Mononuclear cell (primary cell): ENCODE data around the gene GNG3. TPM values are rescaled to one million over a fixed set of nuclear protein-coding genes. Genes with fewer than 3 reads are reported as not detected.
"Not testable (repeated sequence)": the region's sequence is repeated elsewhere in the genome, so short reads cannot be mapped to it uniquely, and the experiment has no call there.

ENCODE experiments used
- H3K27me3 ChIP-seq: 2 replicates; pipeline ENCODE4 v1.6.0; 2011; ENCODE audit warnings: low read length, control low read depth; ENCODE audit not compliant: insufficient read depth
- H3K4me1 ChIP-seq: 2 replicates; pipeline ENCODE4 v1.5.1; 2011; ENCODE audit warnings: mild to moderate bottlenecking, low read length, control low read depth; ENCODE audit not compliant: insufficient read depth
- H3K4me3 ChIP-seq: 2 replicates; pipeline ENCODE4 v1.5.1; 2011; ENCODE audit warnings: mild to moderate bottlenecking, low read length, moderate library complexity
- H3K9me3 ChIP-seq: 2 replicates; pipeline ENCODE4 v1.5.1; 2011; ENCODE audit warnings: low read depth, mild to moderate bottlenecking, control low read depth, low read length
- total RNA-seq: library from RNA; depleted of rRNA; stranded (reverse); fragments of >200 nt; gene quantifications from one replicate; pipeline ENCODE4 v1.2.3, GENCODE V29; 2012

GNG3 gene
- total RNA-seq, 1 donor = not detected

GRCh38 chr11:62677714-62678113, 29.8 kb upstream of the GNG3 start:
- H3K27me3 ChIP-seq = no peaks in the 10 kb centered on the region
- peaks cover 36% of the 10 kb centered on the region for H3K4me1 ChIP-seq
- no peak overlapping the region for H3K4me3 ChIP-seq
- no peaks in the 10 kb centered on the region for H3K9me3 ChIP-seq

- peaks cover 29% of the 10 kb centered on the region for H3K4me1 ChIP-seq
- peak overlapping the region; percentile 99 for H3K4me3 ChIP-seq
These were observed 29.1 kb upstream of the GNG3 start for GRCh38 chr11:62678433-62678769.

GRCh38 chr11:62678770-62679696, 28.4 kb upstream of the GNG3 start, which contains the start of gene UBXN1:
UBXN1 (minus strand) TSS chr11:62679073; CDS start chr11:62678923, 150 bp downstream.
- no peaks in the 10 kb centered on the region for H3K27me3 ChIP-seq
- H3K4me1 ChIP-seq = peaks cover 27% of the 10 kb centered on the region
- peak within 1 kb of the TSS; percentile 99 for H3K4me3 ChIP-seq
- no peaks in the 10 kb centered on the region for H3K9me3 ChIP-seq

More at GRCh38 chr11:62678433-62678769, 29.1 kb upstream of the GNG3 start:
- no peaks in the 10 kb centered on the region for H3K27me3 ChIP-seq
- H3K9me3 ChIP-seq = no peaks in the 10 kb centered on the region

- Histone ChIP-seq H3K4me1 (peaks cover 27% of the 10 kb centered on the region), H3K9me3 (no peaks in the 10 kb centered on the region), H3K27me3 (no peaks in the 10 kb centered on the region), H3K4me3 (no peak overlapping the region)
These were observed 26.6 kb upstream of the GNG3 start for GRCh38 chr11:62680825-62681240.

- peaks cover 16% of the 10 kb centered on the region for H3K4me1 ChIP-seq
- peaks cover 7% of the 10 kb centered on the region for H3K27me3 ChIP-seq
- H3K4me3 ChIP-seq = no peak overlapping the region
- H3K9me3 ChIP-seq = no peaks in the 10 kb centered on the region
These were observed 25.0 kb upstream of the GNG3 start for GRCh38 chr11:62682518-62682917.

GRCh38 chr11:62687508-62688396, 19.7 kb upstream of the GNG3 start:
- no peaks in the 10 kb centered on the region for H3K4me1 ChIP-seq
- H3K9me3 ChIP-seq = no peaks in the 10 kb centered on the region
- peaks cover 16% of the 10 kb centered on the region for H3K27me3 ChIP-seq
- no peak overlapping the region for H3K4me3 ChIP-seq

- no peak overlapping the region for H3K4me3 ChIP-seq
- H3K27me3 ChIP-seq = peaks cover 16% of the 10 kb centered on the region
- H3K9me3 ChIP-seq = no peaks in the 10 kb centered on the region
- no peaks in the 10 kb centered on the region for H3K4me1 ChIP-seq
These were observed 19.0 kb upstream of the GNG3 start for GRCh38 chr11:62688491-62688890.

- no peak within 1 kb of the TSS for H3K4me3 ChIP-seq
- H3K9me3 ChIP-seq = no peaks in the 10 kb centered on the region
- H3K4me1 ChIP-seq = no peaks in the 10 kb centered on the region
- peaks cover 16% of the 10 kb centered on the region for H3K27me3 ChIP-seq
These were observed 17.9 kb upstream of the GNG3 start, which contains the start of gene LRRN4CL for GRCh38 chr11:62689421-62690183. LRRN4CL (minus strand) TSS chr11:62689530; CDS start chr11:62688508, 1,022 bp downstream.

- not testable (repeated sequence) for H3K4me1 ChIP-seq, H3K9me3 ChIP-seq, H3K4me3 ChIP-seq, H3K27me3 ChIP-seq
These were observed 13.9 kb upstream of the GNG3 start for GRCh38 chr11:62693624-62694023.

GRCh38 chr11:62694455-62695167, 12.9 kb upstream of the GNG3 start:
- Histone ChIP-seq H3K4me3 (no peak overlapping the region), H3K27me3 (no peaks in the 10 kb centered on the region), H3K9me3 (no peaks in the 10 kb centered on the region), H3K4me1 (no peaks in the 10 kb centered on the region)

- Histone ChIP-seq H3K27me3 (no peaks in the 10 kb centered on the region), H3K9me3 (no peaks in the 10 kb centered on the region), H3K4me3 (no peak overlapping the region), H3K4me1 (peaks cover 49% of the 10 kb centered on the region)
These were observed 5.2 kb upstream of the GNG3 start for GRCh38 chr11:62702246-62702645.

- H3K9me3 ChIP-seq, H3K27me3 ChIP-seq, H3K4me3 ChIP-seq: not testable (repeated sequence)
- peaks cover 66% of the 10 kb centered on the region for H3K4me1 ChIP-seq
These were observed 3.6 kb upstream of the GNG3 start for GRCh38 chr11:62703921-62704320.

GRCh38 chr11:62705413-62705812, 2.1 kb upstream of the GNG3 start:
- peak overlapping the region; percentile 61 for H3K4me3 ChIP-seq
- H3K4me1 ChIP-seq = peaks cover 74% of the 10 kb centered on the region
- no peaks in the 10 kb centered on the region for H3K27me3 ChIP-seq
- no peaks in the 10 kb centered on the region for H3K9me3 ChIP-seq
